SIG-M5 treated with dmso at 0.1 percent for 504 hours (cell line): ENCODE results near the gene FAM168A.

Experiments used
- DNase-seq: peaks from one replicate; lab custom pipeline; 2025; ENCODE audit not compliant: unreplicated experiment; lab: John Stamatoyannopoulos, UW

Gene FAM168A

DNA sequence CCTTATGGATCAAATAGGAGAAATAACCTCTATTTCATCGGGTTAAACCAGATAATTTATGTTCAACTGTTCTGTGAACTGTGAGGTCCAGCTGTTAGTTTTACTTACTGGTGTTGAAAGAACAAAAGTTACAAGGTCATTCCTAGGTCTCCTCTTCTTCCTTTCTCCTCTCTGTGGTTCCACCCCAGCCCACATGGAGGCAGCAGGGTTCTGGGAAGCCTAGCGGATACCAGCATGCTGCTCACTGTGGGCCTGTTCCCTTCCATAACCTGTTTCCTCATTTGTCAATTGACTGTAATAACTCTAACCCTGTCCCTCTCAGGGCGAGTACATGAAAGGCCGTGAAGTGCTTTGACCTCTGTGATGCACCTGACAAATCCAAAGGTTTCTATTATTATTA lies 193.9 kb downstream of the FAM168A start:
- DNase-seq: peak; percentile 62

DNA sequence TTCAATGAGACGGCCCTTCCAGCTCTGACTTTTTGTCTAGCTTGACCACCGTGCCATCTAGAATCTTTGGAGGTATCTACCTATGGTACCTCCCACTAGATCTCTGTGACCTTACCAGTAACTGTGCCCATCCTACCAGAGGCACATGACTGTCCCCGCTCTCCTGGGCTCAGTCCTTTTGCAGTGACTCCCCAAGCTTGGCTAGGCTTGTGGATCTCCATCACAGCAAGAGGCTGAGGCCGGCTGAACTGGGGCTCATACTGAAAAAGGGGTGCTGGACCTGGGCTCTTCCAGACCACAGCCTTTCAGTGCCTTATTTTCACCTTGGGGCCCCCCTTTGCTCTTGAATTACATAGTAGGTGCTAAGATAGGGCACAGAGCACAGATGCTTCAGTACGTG lies 194.4 kb downstream of the FAM168A start:
- DNase-seq: no peak

- no peak for DNase-seq
Observed at GRCh38 chr11:73402834-73403185, 195.1 kb downstream of the FAM168A start.

- no peak for DNase-seq
Observed at GRCh38 chr11:73401924-73402833, 195.7 kb downstream of the FAM168A start.

GRCh38 chr11:73401217-73401923 lies 196.5 kb downstream of the FAM168A start:
- no peak for DNase-seq

GRCh38 chr11:73400293-73400692 lies 197.6 kb downstream of the FAM168A start:
- DNase-seq: no peak

DNA sequence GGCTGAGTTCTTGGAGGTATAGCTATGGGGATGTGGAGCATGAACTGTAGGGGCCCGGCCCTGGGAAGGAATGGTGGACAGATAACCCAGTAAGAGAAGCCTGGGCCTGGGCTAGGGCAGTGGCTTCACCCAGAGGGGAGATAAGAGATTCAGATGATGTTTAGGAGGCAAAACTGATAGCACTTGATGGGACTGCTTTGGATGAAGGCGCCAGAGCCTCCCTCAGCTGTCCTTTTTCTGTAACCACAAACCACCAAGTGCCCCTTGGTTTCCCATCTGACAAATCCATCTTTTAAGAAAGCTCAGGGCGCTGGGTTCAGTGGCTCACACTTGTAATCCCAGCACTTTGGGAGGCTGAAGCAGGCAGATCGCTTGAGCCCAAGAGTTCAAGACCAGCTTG lies 198.3 kb downstream of the FAM168A start:
- no peak for DNase-seq

- no peak for DNase-seq
Observed at GRCh38 chr11:73399159-73399590, 198.7 kb downstream of the FAM168A start.

DNA sequence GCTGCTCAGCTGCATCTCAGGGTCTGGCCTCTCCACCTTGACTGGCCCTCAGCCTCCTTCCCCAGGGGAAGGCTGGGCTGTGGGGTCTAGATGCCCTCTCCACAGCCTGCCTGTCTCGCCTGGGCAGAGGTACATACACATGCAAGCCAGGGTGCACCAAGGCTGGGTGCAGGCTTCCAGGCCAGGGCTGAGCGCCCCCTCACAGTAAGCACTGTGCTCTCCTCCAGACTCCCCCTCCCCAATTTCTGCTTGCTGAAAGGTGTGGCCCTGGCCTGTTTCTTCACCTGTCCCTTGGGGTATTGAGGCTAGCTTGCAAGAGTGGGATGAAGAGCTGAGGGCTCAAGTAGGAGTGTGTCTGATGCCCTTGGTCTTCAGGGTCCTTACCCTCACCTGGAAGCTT lies 199.2 kb downstream of the FAM168A start:
- DNase-seq: no peak

DNA sequence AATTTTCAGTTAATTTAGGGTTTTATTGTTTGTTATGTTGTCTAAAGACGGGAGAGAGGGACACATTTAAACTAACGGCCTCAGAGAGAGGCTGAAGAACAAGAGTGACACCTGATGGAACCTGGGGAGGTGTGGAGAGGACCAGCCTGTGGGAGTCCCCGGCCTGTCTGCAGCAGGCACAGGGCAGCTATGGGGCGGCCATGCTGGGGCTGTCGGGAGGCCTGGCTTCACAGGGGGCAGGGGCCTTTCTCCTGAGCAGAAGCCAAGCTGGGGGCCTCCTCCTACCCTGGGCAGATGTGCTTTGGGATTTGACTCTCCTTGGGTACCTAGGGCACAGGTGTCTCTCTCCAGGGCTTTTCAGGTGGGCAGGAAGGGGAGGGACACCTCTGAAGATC lies 199.8 kb downstream of the FAM168A start:
- DNase-seq: no peak

DNA sequence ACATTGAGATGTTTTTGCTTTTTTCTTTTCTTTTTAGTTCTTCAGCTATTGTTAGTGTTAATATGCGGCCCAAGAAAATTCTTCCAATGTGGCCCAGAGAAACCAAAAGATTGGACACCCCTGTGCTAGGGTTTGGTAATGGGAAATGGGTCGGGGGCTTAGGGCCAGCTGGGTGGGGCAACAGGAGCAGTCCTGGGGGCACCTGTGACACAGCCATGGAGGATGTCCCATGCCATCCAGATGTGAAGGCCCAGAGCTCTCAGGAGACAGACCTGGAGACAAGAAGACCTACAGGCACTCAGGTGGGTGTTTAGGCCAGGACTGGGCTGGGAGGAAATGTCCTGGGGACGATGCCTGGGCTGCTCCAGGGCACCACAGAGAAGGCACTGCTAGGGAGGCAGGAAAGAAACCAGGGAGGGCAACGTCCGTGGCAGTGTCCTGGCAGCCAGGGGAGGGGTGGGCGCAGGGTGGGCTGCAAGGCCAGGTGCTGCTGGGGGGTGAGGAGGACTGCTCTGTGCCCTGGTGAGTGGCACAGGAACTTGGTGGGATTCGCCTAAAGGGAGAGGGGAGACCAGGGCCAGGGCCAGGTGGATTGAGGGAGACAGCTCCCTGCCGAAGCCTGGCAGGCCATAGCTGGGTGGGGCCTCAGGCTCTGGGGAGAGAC lies 200.3 kb downstream of the FAM168A start:
- DNase-seq: no peak

- DNase-seq: no peak
Observed at GRCh38 chr11:73396985-73397384, 200.9 kb downstream of the FAM168A start.

DNA sequence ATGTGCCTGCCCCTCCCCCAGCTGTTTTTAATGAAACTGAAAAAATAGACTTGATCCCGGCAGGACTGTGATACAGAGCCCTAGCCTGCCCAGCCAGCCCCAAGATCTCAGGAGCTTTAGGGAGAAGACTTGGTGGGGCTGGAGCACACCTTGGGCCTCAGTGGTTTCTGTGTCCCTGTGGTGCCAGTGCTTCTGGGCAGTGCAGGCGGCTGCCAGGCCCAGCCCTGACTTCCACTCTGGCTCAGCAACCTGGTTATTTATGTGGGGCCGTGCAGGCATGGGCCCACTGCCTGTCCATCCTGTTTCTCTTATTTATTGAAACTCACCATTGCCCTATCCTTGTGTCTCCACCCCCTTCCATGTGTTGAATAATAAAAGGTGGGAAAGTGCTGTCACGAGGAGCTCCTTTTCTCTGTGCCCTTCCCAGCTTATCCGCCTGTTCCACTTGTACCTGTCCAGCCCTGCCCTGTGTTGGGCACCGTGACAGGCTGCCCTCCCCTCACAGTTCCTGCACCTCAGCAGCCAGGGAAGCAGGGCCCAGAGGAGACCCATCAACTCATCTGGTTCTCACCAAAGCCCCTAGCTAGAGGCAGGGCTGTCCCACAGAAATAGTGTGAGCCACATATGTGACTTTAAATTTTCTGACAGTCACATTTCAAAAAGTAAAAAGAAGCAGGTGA lies 201.5 kb downstream of the FAM168A start:
- DNase-seq: no peak

DNA sequence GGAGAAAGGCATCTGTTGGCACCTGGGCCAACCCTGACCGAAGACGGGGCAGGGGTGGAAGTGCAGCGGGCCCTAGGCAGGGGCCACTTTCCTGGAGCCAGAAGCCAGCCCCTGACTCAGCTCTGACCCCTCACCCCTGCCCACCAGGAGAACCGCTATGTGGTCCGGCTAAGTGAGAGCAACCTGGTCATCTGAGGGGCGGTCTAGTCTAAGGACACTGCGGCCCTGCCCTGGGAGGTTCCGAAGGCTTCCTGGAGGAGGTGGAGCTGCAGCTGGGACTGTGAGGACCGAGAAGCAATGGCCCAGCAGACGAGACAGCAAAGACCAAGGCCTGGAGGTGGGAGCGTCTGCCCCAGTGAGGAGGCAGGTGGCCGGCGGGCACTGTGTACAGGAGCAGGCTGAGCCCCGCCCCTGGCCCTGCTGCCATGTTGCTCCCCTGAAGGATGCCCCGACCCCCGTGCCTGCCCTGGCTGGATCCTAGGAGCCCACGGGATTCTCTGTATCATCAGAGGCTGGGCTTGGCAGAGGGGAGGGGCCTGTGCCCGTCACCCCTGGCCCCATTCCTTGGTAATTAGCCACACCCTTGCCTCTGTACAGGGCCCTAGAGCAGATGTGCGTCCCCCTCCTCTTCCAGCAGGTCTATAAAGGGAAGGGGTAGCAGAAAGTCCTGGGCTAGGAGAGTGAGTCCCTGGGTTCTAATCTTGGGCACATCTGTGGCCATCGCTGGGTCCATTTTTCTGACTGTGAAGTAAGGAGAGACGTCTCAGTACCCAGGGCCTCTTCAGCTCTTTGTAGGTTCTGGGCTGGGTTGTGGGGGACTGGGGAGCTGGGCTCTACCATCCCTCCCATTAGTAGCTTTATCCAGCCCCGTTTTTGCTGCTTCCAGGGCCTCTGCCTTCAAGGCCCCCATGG lies 202.4 kb downstream of the FAM168A start:
- DNase-seq: no peak

DNA sequence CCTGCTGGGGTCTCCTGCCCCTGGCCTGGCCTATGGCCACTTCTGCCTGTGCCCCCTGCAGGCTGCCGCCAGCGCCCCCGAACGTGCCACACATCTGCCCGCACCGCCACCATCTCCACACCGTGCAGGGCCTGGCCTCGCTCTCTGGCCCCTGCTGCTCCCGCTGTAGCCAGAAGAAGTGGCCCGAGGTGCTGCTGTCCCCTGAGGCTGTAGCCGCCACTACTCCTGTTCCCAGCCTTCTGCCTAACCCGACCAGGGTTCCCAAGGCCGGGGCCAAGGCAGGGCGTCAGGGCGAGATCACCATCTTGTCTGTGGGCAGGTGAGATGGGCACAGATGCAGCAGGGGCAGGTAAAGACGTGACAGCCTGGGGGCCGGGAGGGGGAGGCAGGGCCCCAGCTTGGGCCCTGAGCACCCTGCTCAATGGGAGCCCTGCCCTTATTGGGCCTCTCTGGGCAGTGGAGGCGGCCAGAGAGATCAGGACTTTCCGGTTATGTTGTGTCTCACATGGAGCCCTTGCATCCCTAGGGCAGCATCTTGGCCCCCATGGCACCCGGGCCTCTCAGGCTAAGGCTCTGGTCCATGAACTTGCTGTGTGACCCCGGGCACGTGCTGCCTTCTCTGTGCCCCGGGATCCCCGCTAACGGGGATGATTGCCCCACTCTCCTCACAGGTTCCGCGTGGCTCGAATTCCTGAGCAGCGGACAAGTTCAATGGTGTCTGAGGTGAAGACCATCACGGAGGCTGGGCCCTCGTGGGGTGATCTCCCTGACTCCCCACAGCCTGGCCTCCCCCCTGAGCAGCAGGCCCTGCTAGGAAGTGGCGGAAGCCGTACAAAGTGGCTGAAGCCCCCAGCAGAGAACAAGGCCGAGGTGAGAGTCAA lies 203.3 kb downstream of the FAM168A start:
- DNase-seq: no peak

- peak; percentile 57 for DNase-seq
Observed at GRCh38 chr11:73393479-73394415, 204.2 kb downstream of the FAM168A start.

- no peak for DNase-seq
Observed at GRCh38 chr11:73393011-73393380, 204.9 kb downstream of the FAM168A start.
